Measurements from ENCODE around the gene DIRAS1. TPM values are rescaled to one million over a fixed set of nuclear protein-coding genes. Genes with fewer than 3 reads are reported as not detected.
"Not testable (repeated sequence)": the region's sequence is repeated elsewhere in the genome, so short reads cannot be mapped to it uniquely, and the experiment has no call there.

DIRAS1 gene
- total and polyA plus RNA-seq, 2 donors: 0.05 to 0.27 TPM

- no peak for DNase-seq (ENCODE audit: low read depth in 6 of 9, low spot score in 9 of 9)
- Histone ChIP-seq H3K4me1 (ENCODE audit: control insufficient read depth in 2 of 2, insufficient read depth in 2 of 2, low read length in 2 of 2) (peaks cover 0 to 6% of the 10 kb centered on the region in 2 donors), H3K27ac (ENCODE audit: low read depth in 1 of 2, low read length in 1 of 2) (no peak overlapping the region), H3K36me3 (ENCODE audit: control insufficient read depth in 2 of 2, insufficient read depth in 2 of 2, low read length in 1 of 2) (no peaks in the 10 kb centered on the region), H3K27me3 (ENCODE audit: control insufficient read depth in 2 of 2, insufficient read depth in 1 of 2, low read length in 1 of 2) (peaks cover 22 to 40% of the 10 kb centered on the region in 2 donors), H3K4me3 (ENCODE audit: low read length in 2 of 2) (no peak overlapping the region), H3K9me3 (ENCODE audit: control insufficient read depth in 2 of 2, insufficient read depth in 1 of 2, low read length in 1 of 2) (peaks cover 2 to 12% of the 10 kb centered on the region in 2 donors)
- WGBS: 94% methylated on average over 19 of the region's 19 CpGs
Observed at GRCh38 chr19:2716275-2716650, 4.9 kb downstream of the DIRAS1 start.

GRCh38 chr19:2715470-2716274 lies 5.5 kb downstream of the DIRAS1 start:
- Histone ChIP-seq H3K9me3 (ENCODE audit: control insufficient read depth in 2 of 2, insufficient read depth in 1 of 2, low read length in 1 of 2) (peaks cover 2 to 12% of the 10 kb centered on the region in 2 donors), H3K4me3 (ENCODE audit: low read length in 2 of 2) (no peak overlapping the region), H3K36me3 (ENCODE audit: control insufficient read depth in 2 of 2, insufficient read depth in 2 of 2, low read length in 1 of 2) (no peaks in the 10 kb centered on the region), H3K27ac (ENCODE audit: low read depth in 1 of 2, low read length in 1 of 2) (no peak overlapping the region), H3K4me1 (ENCODE audit: control insufficient read depth in 2 of 2, insufficient read depth in 2 of 2, low read length in 2 of 2) (peaks cover 0 to 7% of the 10 kb centered on the region in 2 donors), H3K27me3 (ENCODE audit: control insufficient read depth in 2 of 2, insufficient read depth in 1 of 2, low read length in 1 of 2) (peaks cover 16 to 41% of the 10 kb centered on the region in 2 donors)
- DNase-seq (ENCODE audit: low read depth in 6 of 9, low spot score in 9 of 9): no peak
- WGBS: 96% methylated on average over 12 of the region's 12 CpGs

- Histone ChIP-seq H3K4me3 (ENCODE audit: low read length in 2 of 2) (no peak overlapping the region), H3K36me3 (ENCODE audit: control insufficient read depth in 2 of 2, insufficient read depth in 2 of 2, low read length in 1 of 2) (no peaks in the 10 kb centered on the region), H3K4me1 (ENCODE audit: control insufficient read depth in 2 of 2, insufficient read depth in 2 of 2, low read length in 2 of 2) (peaks cover 0 to 5% of the 10 kb centered on the region in 2 donors), H3K9me3 (ENCODE audit: control insufficient read depth in 2 of 2, insufficient read depth in 1 of 2, low read length in 1 of 2) (peaks cover 2 to 12% of the 10 kb centered on the region in 2 donors), H3K27ac (ENCODE audit: low read depth in 1 of 2, low read length in 1 of 2) (no peak overlapping the region), H3K27me3 (ENCODE audit: control insufficient read depth in 2 of 2, insufficient read depth in 1 of 2, low read length in 1 of 2) (peaks cover 9 to 31% of the 10 kb centered on the region in 2 donors)
- WGBS: 91% methylated on average over 16 of the region's 16 CpGs
- DNase-seq (ENCODE audit: low read depth in 6 of 9, low spot score in 9 of 9): no peak
Observed at GRCh38 chr19:2714531-2715269, 6.5 kb downstream of the DIRAS1 start.

DNA sequence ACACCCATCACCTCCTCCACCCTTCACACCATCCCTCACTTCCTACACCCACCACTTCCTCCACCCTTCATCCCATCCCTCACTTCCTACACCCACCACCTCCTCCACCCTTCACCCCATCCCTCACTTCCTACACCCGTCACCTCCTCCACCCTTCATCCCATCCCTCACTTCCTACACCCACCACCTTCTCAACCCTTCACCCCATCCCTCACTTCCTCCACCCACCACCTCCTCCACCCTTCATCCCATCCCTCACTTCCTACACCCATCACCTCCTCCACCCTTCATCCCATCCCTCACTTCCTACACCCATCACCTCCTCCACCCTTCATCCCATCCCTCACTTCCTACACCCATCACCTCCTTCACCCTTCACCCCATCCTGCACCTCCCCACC lies 7.1 kb downstream of the DIRAS1 start:
- 68% methylated on average over 1 of the region's 1 CpG for WGBS
- H3K27ac ChIP-seq (ENCODE audit: low read depth in 1 of 2, low read length in 1 of 2): not testable (repeated sequence)

DNA sequence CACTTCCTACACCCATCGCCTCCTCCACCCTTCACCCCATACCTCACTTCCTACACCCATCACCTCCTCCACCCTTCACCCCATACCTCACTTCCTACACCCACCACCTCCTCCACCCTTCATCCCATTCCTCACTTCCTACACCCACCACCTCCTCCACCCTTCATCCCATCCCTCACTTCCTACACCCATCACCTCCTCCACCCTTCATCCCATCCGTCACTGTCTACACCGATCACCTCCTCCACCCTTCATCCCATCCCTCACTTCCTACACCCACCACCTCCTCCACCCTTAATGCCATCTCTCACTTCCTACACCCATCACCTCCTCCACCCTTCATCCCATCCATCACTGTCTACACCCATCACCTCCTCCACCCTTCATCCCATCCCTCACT lies 8.0 kb downstream of the DIRAS1 start:
- WGBS: 83% methylated on average over 3 of the region's 3 CpGs
- H3K27ac ChIP-seq (ENCODE audit: low read depth in 1 of 2, low read length in 1 of 2); DNase-seq (ENCODE audit: low read depth in 6 of 9, low spot score in 9 of 9); H3K4me1 ChIP-seq (ENCODE audit: control insufficient read depth in 2 of 2, insufficient read depth in 2 of 2, low read length in 2 of 2); H3K4me3 ChIP-seq (ENCODE audit: low read length in 2 of 2); H3K36me3 ChIP-seq (ENCODE audit: control insufficient read depth in 2 of 2, insufficient read depth in 2 of 2, low read length in 1 of 2): not testable (repeated sequence)
- H3K9me3 ChIP-seq (ENCODE audit: control insufficient read depth in 2 of 2, insufficient read depth in 1 of 2, low read length in 1 of 2): peaks cover 2 to 12% of the 10 kb centered on the region in 2 donors
- peaks cover 0 to 16% of the 10 kb centered on the region in 2 donors for H3K27me3 ChIP-seq (ENCODE audit: control insufficient read depth in 2 of 2, insufficient read depth in 1 of 2, low read length in 1 of 2)

More for the DNA sequence above, 7.1 kb downstream of the DIRAS1 start:
- Histone ChIP-seq H3K9me3 (ENCODE audit: control insufficient read depth in 2 of 2, insufficient read depth in 1 of 2, low read length in 1 of 2) (peaks cover 2 to 12% of the 10 kb centered on the region in 2 donors), H3K27me3 (ENCODE audit: control insufficient read depth in 2 of 2, insufficient read depth in 1 of 2, low read length in 1 of 2) (peaks cover 3 to 25% of the 10 kb centered on the region in 2 donors)
- H3K4me1 ChIP-seq (ENCODE audit: control insufficient read depth in 2 of 2, insufficient read depth in 2 of 2, low read length in 2 of 2); H3K4me3 ChIP-seq (ENCODE audit: low read length in 2 of 2); DNase-seq (ENCODE audit: low read depth in 6 of 9, low spot score in 9 of 9); H3K36me3 ChIP-seq (ENCODE audit: control insufficient read depth in 2 of 2, insufficient read depth in 2 of 2, low read length in 1 of 2): not testable (repeated sequence)

- no peak for DNase-seq (ENCODE audit: low read depth in 6 of 9, low spot score in 9 of 9)
- Histone ChIP-seq H3K27ac (ENCODE audit: low read depth in 1 of 2, low read length in 1 of 2) (no peak overlapping the region), H3K4me1 (ENCODE audit: control insufficient read depth in 2 of 2, insufficient read depth in 2 of 2, low read length in 2 of 2) (peaks cover 0 to 5% of the 10 kb centered on the region in 2 donors), H3K9me3 (ENCODE audit: control insufficient read depth in 2 of 2, insufficient read depth in 1 of 2, low read length in 1 of 2) (peaks cover 2 to 12% of the 10 kb centered on the region in 2 donors), H3K27me3 (ENCODE audit: control insufficient read depth in 2 of 2, insufficient read depth in 1 of 2, low read length in 1 of 2) (peaks cover 0 to 5% of the 10 kb centered on the region in 2 donors), H3K4me3 (ENCODE audit: low read length in 2 of 2) (no peak overlapping the region), H3K36me3 (ENCODE audit: control insufficient read depth in 2 of 2, insufficient read depth in 2 of 2, low read length in 1 of 2) (no peaks in the 10 kb centered on the region)
- 96% methylated on average over 5 of the region's 5 CpGs for WGBS
Observed at GRCh38 chr19:2711875-2712205, 9.3 kb downstream of the DIRAS1 start.

DNA sequence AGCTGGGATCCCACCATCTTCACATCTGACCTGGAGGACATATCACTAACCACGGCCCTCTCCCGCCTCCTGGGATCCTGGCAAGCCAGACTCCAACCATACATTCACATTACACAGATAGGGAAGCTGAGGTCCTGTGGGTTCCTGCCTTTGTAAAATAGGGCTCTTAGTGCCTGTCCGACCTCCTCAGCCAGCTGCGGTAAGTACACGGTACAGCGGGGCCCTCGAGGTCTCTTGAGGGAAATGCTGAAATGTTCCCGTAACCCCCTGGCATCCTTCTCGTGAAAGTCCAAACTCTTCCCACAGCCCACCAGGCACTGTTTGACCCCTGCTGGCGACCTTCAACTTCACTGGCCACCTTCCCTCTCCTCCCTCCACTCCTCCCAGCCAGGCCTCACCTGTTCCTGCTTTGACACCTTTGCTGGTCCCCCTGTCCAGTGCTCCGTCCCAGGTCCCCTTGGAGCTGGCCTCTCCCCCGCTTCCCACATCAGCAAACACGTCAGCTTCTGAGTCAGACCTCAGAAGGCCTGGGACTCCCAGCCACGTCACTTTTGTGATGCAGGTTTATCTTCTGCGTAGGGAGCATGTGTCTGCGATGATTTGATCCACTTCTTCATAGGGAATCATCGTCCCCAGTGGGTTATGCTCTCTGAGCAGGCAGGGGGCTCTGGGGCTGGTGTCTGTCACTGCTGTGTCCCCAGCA lies 9.8 kb downstream of the DIRAS1 start:
- Histone ChIP-seq H3K4me3 (ENCODE audit: low read length in 2 of 2) (no peak overlapping the region), H3K27me3 (ENCODE audit: control insufficient read depth in 2 of 2, insufficient read depth in 1 of 2, low read length in 1 of 2) (peaks cover 0 to 5% of the 10 kb centered on the region in 2 donors), H3K4me1 (ENCODE audit: control insufficient read depth in 2 of 2, insufficient read depth in 2 of 2, low read length in 2 of 2) (peaks cover 0 to 5% of the 10 kb centered on the region in 2 donors), H3K27ac (ENCODE audit: low read depth in 1 of 2, low read length in 1 of 2) (no peak overlapping the region), H3K9me3 (ENCODE audit: control insufficient read depth in 2 of 2, insufficient read depth in 1 of 2, low read length in 1 of 2) (peaks cover 2 to 12% of the 10 kb centered on the region in 2 donors), H3K36me3 (ENCODE audit: control insufficient read depth in 2 of 2, insufficient read depth in 2 of 2, low read length in 1 of 2) (no peaks in the 10 kb centered on the region)
- 85% methylated on average over 17 of the region's 17 CpGs for WGBS
- DNase-seq (ENCODE audit: low read depth in 6 of 9, low spot score in 9 of 9): no peak

GRCh38 chr19:2706251-2706650 lies 14.9 kb downstream of the DIRAS1 start:
- DNase-seq (ENCODE audit: low read depth in 6 of 9, low spot score in 9 of 9): no peak
- Histone ChIP-seq H3K27ac (ENCODE audit: low read depth in 1 of 2, low read length in 1 of 2) (no peak overlapping the region), H3K27me3 (ENCODE audit: control insufficient read depth in 2 of 2, insufficient read depth in 1 of 2, low read length in 1 of 2) (peaks cover 2 to 21% of the 10 kb centered on the region in 2 donors), H3K4me3 (ENCODE audit: low read length in 2 of 2) (no peak overlapping the region), H3K9me3 (ENCODE audit: control insufficient read depth in 2 of 2, insufficient read depth in 1 of 2, low read length in 1 of 2) (no peaks in the 10 kb centered on the region), H3K4me1 (ENCODE audit: control insufficient read depth in 2 of 2, insufficient read depth in 2 of 2, low read length in 2 of 2) (peaks cover 0 to 21% of the 10 kb centered on the region in 2 donors), H3K36me3 (ENCODE audit: control insufficient read depth in 2 of 2, insufficient read depth in 2 of 2, low read length in 1 of 2) (no peaks in the 10 kb centered on the region)
- 96% methylated on average over 5 of the region's 5 CpGs for WGBS

Measured in thymus (tissue), 11 donors.